GM19240 (cell line): ENCODE measurements around the gene MUL1.

Experiments
- DNase-seq: peaks from one replicate; pipeline ENCODE4 v3.0.0; 2011; ENCODE audit warnings: low spot score; ENCODE audit not compliant: insufficient read length

The MUL1 gene

GRCh38 chr1:20470194-20470593 is 37.8 kb downstream of the MUL1 start:
- no peak for DNase-seq

DNA sequence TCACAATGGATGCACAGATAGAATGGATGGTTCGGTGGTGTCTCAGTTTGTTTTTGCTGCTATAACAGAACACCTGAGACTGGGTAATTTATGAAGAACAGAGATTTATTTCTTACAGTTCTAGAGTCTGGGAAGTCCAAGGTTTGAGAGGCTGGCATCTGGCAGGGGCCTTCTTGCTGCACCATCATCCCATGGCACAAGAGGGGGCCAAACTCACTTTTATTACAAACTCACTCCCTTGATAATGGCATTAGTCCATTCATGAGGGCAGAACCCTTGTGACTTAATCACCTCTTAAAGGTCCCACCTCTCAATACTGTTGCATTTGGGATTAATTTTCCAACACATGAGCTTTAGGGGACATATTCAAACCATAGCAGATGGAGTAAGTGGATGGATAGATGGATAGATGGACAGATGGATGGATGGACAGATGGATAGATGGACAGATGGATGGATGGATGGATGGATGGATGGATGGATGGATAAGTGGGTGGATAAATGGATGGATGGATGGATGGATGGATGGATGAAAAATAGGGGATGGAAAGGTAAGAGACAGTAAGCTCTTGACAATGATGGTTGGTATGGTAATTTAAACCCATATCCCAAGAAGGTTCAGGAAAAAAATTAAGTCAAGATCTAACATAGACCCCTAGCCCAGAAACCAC is 38.4 kb downstream of the MUL1 start:
- no peak for DNase-seq

DNA sequence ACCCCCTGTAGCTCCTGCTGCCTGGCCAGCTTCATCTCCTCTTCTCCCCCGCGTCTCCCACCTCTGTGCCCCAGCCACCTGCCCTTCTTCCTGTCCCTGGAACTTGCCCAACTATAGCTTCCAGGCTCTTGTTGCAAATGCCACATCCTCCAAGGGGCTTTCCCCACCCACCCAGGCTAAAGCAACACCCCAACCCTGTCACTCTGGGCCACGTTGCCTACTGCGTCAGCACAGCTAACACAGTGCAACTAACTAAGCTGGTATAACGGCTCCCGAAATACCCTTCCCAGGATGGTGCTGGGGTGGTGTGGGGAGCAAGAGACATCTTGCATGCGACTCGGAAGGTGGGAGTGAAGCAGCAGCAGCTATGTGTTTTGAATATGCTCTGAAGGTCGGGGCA is 41.7 kb downstream of the MUL1 start:
- DNase-seq = no peak

DNA sequence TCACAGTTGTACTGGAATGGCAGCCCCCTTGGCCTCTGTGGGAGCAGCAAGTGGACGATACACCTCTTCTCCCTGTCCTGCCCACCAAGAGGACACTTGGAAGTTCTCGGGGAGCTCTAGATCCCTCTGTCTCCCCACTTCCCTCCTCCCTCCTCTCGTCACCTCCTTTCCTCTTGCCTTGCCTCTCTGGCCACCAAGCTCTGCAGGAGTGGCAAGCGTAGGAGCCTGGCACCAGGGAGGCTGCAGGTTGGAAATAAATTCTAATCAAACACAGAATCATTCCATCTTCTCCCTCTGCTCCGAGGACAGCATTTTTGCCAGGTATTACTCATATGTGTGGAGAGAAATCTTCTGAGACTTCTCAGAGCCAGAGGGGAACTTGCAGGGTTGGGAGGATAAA is 42.8 kb downstream of the MUL1 start:
- no peak for DNase-seq

GRCh38 chr1:20463502-20463901 is 44.4 kb downstream of the MUL1 start:
- DNase-seq = no peak

GRCh38 chr1:20462397-20462796 is 45.6 kb downstream of the MUL1 start:
- no peak for DNase-seq

GRCh38 chr1:20458717-20459116 is 49.2 kb downstream of the MUL1 start:
- DNase-seq = no peak

- DNase-seq = no peak
Observed at GRCh38 chr1:20454004-20454403, 53.9 kb downstream of the MUL1 start.

- DNase-seq = no peak
Observed at GRCh38 chr1:20449735-20450311, 58.1 kb downstream of the MUL1 start.
